IPS-NIHi7 (cell line): Measurements from ENCODE around the gene C6orf132.

Source experiments
- DNase-seq: peaks from one replicate; pipeline ENCODE4 v3.0.0; 2012; ENCODE audit warnings: mixed read lengths; ENCODE audit errors: extremely low spot score

Gene C6orf132

DNA sequence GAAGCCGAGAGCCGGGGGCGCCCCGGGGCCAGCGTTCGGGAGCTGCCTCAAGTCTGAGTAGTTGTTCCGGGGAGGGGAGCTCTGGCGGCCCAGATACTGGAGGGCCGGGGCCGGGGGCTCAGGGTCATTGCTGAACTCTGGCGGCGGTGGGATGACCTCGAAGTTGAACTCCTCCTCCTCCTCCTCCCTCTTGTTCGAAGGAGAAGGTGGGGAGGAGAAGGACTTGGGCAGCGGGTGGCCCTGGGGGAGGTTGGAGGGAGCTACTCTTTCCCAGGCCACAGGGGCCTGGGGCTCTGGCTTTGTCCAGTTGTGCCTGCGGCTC, 37.7 kb downstream of the C6orf132 start:
- DNase-seq: peak; percentile 57

DNA sequence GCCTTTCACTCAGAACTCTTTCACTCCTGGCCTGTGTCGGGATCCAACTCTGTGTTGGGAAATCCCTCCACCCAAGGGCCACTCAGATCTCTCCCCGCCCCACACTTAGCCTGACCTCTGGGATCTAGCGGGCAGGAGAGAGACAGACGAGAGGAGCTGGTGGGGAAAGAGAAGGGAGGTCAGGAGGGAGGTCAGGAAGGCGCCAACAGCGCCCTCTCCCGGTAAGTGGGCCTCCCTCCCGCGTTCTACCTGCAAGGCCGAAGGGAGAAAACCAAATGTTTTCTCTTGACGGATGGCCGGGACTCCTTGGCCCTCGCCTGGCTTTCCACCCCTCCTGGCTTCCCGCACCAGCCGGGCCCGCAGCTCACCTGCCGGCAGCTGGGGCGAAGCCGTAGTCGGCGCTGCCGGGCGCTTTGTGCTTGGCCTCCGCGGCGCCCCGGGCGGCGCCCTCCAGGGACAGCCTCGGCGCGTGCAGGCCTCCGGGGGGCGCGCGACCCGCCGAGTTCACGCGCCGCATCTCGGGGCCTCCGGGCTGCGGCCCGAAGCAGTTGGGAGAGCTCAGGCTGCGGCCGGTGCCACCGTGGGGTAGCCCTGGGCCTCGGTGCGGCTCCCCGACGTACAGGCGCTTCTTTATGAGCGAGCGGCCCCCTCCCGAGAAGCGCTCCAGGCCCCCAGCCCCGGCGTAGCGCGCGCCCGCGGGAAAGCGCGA, 38.2 kb downstream of the C6orf132 start:
- peak; percentile 93 for DNase-seq

DNA sequence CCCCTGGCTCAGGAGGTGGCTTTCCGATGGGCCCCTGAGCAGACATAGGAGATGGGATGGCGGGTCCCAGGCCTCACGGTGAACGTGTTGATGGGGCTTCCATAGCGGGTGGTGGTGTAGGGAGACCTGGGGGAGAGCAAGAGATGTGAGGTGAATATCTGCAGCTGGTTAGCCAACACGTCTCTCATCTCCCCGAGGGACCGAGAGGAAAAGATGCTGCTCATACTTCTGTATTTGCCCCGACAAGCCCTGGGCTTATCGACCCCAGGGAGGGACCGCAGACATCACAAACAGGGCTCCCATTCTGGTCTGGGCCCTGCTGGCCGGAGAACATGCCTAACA, 38.7 kb downstream of the C6orf132 start:
- no peak for DNase-seq

DNA sequence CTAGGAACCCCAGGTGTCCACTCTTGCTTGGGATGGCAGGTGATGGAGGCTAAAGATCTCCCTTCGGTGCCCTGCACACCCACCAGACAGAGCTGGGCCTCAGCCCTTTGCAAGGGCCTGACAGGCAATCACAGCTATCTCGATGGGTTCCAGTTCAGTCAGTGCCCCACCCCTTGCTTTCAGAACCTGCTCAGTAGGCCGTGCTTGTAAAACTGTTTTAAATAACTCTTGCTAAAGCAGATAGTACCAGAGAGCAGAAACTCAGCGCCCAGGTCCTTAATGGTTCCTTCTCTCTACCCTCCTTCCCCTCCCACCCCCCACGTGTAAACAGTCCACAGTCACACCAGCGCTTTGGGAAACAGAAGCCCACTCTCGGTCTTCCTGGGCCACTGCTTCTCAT, 39.2 kb downstream of the C6orf132 start:
- no peak for DNase-seq

DNA sequence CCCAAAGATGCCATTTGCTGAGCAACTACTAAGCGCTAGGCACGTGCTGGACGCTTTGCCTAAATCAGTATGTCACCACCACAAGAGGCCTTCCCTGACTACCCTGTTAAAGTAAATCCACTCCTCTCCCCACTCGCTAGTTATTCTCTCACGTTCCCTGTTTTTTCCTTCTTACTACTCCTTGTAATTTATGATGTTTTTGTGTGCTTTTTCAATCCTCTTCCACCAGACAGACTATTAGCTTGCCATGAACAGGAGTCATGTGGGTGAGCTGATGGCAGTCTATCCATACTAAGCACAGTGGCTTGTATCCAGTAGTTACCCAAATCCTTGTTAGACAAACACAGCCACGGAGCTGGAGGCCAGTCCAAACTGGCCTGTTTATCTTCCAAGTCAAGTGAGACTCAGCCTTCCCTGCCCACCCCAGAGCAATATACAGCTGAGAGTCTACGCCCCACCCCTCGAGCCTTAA, 41.2 kb downstream of the C6orf132 start:
- DNase-seq: no peak

DNA sequence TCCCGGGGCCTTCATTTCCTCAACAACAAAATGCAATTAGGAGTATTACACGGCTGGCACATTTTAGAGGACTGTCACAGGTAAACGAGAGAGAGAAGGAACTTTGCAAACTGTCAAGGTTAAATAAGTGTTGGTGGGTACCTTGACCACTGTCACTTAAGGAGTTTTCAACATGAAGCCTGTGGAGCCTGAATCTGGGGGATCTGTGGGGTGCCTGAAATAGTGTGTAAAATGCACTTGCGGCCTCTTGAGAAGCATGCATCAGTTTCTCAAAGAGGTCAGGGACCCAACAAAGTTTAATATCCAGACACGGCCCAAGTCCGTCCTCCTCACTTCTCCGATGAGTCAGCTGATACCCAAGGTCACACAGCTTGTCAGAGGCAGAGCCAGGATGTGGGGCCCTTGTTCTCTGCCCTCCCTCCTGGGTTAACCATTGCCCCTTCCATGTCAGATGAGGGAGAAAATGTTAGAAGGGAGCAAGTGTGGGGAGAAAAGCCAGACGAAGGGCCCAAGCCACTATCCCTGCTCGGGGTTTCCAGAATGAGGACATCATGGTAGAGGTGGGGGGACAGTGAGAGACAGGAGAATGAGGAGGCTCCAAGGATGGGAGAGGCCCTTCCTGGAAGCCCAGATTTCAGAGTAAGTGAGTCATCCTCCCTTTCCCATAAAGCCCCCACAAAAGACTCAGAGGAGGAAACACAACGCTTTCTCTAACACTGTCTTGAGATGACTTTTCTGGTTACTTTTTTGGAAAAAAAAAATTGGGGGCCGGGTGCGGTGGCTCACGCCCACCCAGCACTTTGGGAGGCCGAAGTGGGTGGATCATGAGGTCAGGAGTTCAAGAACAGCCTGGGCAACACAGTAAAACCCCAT, 42.2 kb downstream of the C6orf132 start:
- no peak for DNase-seq

DNA sequence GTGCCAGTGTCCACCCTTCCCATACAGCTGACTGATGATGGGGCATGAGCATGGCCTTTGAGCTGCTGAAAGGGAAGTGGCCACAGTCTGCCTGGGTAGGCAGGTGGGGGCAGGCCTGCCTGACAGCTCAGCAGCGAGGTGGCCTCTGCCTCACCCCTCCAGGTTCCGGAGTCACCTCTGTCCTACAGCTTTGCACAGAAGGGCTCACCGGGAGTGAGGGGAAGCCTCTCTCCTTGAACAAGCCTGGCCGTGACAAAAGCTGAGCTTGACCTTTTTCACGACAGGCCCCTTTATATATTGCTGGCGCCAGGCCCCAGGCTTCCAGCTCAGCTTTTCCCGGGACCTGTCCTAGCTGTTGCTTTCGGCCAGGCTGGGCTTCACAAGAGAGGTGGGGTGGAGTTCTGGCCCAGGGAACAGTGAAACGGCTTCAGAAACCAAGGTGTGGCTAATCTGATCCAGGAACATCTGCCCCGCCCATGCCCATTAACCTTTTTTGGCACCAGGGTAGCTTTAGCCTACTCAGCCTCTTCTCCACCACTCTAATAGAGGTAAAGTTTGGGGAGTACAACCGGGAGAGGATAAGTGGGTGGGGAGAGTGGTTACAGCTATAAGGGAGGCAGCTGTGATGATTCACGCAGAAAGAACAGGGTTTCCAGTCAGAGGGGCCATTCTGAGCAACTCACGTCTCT, 42.9 kb downstream of the C6orf132 start:
- DNase-seq: no peak

DNA sequence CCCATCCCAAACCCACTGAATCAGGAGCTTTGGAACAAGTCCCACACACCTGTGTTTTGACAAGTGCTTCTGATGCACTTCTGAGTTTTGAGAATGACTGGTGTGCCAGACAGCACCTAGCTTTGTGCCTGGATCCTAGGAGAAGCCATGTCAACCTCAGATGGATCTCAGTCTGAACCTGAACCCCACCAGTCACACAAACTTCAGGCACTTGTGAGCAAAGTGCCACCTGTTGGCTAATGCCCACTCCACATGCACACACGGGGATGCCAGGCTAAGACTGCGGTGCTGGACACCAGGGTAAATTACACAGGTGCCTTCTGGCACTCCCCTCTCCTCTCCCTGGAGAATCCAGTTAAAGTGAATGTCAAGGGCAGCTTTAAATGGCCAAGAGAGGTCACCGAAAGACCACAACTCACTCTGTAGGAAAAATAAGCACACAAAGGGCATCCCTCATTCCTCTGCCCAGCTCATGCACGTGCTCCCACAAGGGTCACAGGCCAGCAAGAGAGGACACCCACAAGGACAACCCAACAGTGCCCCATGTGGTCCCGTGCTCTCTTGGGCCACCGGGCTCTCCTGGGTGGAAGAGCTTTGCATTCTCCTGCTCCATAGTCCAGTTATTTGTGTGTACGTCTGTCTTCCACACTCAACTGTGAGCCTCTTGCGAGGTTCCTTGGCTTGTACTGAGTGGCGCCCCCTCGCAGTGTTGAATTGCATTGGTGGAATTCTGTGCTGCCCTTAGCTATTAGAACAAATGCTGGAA, 46.5 kb downstream of the C6orf132 start:
- DNase-seq: no peak

DNA sequence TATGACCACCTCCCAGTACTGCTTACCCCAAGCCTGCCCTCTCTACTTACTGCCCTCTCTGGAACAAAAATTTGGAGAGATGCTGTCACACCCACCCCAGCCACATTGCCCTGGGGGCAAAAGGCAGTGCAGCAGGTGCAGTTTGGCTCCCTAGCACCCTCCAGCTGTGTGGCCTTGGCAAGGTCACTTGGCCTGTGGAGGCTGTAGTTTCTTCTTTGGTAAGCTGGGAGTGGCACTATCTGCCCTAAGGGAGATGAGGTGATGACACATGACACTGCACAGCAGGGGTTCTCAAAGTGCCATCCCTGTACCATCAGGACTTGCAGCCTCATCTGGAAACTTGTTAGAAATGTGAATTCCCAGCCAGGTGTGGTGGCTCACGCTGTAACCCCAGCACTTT, 47.3 kb downstream of the C6orf132 start:
- no peak for DNase-seq

DNA sequence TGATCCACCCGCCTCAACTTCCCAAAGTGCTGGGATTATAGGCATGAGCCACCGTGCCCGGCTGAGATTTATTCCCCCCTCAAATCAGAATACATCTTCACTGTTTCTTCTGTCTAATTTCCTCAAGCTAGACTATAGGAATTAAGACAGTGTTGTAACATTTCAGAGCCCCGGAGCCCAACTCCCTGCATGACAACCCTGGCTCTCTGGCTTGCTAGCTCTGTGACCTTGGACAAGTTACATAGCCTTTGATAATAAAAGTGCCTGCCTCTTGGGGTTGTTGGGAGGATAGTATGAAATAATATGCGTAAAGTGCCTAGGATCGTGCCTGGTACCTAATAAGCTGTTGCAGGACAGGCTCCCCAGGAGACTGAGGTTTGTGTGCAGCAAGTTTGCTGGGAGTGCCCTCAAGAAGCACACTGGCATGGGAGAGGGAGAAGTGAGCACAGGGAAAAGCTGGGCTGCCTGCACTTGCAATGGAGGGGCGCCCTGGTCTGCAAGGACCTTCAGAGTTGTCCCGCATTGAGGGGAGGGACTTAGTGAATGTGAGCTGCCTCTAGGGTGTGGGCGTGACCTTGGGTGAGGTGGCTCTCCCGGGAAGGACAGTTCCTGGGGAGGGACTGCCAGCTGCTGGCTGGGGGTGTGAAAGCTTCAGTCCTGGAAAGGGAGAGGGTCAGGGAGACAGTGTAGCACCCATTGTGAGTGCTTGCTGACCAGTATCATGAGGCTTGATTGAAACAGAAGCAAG, 48.7 kb downstream of the C6orf132 start:
- peak; percentile 52 for DNase-seq

DNA sequence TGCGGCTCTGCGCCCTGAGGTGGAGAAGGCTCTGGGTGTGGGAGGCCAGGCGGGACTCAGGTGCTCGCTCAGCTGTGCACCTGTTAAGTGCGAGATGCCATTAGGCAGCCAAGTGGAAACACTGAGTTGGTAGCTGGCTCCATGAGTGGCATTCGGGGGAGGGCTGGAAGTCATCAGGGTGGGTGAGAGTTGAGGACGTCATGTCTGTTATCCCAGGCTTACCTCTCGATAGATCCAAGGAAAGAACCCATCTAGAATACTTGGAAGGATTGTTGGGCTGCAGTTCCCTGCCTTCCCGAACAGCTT, 50.7 kb downstream of the C6orf132 start:
- DNase-seq: no peak

DNA sequence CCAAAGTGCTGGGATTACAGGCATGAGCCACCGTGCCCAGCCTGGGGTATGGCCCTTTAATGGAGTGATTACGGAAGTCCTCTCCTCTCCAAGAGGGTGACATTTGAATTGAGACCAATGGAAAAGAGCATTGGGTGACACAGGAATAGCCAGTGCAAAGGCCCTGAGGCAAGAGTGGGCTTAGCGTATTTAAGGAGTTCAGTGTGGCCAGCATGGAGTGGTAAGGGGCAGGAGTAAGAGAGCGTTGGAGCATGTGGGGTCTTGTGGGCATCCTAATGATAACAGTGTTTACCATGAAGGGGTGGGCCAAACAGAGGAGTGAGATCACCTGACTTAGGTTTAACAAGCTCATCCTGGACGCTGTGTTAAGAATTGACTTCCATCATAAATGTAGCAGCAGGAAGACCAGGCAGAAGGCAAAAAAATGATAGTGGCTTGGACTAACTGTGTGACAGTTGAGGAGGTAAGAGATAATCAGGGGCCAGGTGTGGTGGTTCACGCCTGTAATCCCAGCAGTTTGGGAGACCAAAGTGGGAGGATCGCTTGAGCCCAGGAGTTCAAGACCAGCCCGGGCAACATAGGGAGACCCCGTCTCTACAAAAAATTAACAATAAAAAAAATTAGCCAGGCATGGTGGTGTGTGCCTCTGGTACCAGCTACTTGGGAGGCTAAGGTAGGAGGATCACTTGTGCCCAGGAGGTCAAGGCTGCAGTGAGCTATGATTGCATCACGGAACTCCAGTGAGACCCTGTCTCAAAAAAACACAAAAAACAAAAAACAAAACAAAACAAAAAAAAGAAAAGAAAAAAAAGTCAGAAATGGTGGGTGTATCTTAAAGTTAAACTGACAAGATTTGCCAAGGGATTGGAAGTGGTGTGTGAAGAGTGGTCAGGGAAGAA, 51.4 kb downstream of the C6orf132 start:
- no peak for DNase-seq

DNA sequence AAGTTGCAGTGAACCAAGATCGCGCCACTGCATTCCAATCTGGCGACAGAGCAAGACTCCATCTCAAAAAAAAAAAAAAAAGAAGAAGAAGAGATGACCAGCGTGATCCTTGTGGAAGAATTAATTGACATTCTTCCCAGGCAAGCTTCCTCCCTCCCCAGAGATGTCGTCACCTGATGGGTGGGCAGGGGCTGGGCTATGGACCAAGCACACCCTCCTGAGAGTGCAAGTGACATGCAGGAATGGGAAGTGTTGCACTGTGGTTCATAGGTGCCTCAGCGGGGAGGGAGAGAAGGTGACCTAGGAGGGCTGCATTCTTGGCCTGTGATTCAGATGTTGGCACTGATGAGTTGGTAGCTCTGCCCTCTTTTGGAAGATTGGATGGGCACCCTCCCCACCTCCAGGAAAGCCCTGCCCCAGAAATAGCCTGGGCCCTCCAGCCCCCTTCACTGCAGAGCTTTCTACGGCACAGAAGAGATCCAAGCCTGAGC, 54.3 kb downstream of the C6orf132 start:
- no peak for DNase-seq

DNA sequence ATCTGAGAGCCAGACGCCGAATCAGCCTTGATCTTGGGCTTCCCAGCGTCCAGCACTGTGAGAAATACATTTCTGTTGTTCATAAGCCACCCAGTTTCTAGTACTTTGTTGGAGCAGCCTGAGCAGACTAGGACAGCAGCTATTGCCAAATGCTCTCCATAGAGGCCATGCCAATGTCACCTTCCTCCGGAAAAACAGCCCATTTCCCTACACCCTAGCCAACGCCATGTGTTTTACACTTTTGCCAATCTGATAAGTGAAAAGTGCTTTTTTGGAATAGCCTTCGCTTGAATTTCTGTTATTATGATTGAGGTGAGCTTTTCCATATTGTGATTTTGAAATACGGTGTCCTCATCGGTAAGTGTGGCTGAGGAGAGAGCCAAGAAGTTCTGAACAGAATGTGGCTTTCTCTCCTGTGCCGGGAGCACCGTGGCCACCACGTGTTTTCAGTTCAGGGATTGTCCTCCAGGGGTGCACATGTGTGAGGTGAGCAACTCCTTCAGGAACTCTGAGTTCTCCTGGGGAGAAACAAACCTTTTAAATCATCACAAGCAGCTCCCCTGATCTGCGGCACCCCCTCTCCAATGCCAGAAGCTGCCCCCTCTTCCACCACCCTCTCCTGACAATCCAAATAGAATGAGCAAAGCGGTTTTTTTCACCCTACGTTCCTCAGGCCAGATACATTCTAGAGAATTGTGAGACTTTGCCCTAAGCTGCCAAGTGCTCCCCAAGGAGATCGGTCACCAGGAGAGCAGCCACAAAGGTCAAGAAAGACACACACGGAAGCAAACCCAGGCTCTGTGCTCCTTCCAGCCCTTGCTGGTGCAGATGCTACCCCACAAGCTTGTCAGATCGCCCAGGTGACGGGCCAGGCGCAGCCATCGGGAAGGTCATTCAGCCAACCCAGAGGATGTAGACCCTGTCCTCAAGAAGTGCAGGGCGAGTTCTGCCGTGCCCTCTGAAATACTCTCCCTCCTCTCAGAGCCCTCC, 56.1 kb downstream of the C6orf132 start:
- peak; percentile 53 for DNase-seq

DNA sequence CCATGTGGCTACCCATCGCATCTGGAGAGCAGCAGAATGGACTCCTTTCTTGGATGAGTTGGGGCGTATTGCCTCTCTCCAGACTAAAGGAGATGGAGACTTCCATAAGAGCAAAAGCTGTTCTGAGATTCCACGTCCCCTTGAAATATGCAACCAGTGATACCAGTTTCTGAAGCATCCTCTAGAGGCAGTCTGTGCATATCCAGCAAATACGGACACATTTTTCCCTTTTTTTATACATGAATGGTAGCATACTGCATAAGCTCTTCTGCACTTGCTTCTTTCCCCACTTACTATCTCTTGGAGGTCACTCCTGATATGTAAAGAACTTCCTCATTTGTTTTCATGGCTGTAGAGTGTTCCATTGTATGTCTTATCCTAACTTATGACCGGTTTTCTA, 57.5 kb downstream of the C6orf132 start:
- DNase-seq: no peak

DNA sequence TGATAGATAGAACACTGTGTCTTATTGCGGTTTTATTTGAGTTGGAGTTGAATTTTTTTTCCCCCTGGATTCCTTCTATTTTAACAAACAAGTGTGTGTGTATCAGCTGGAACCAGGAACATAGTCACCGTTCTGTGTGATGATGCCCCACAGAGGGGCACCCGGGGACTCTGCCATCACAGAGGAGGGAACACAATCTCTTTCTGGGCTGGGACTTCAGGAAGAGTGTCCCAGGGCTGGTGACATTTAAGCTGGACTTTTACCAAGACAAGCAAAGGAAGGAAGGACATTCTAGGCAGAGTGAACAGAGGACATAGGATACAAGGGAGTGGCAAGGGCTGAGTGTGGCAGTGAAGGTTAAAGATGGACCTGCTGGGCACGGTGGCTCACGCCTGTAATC, 58.9 kb downstream of the C6orf132 start:
- no peak for DNase-seq

DNA sequence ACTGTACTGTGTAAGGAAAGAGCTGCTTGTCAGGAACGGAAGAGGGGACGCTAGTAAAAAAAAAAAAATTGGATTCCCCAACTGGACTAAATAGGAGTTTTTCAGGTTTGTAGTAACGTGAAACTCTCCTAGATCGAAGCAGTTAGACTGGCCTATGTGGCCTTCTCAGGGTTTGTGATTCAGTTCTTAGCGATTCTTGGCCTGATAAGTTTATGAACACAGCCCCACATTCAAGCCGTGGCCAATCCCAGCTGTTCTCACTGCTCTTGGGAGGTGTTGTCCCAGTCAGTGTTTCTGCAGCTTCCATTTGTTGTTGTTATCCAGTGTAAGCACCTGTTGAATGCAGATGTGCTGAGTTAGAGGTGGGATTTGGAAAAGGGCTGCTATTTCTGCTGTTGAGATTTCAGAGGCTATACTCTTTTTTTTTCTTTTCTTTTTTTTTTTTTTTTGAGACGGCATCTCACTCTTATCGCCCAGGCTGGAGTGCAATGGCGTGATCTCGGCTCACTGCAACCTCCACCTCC, 62.4 kb downstream of the C6orf132 start:
- no peak for DNase-seq

DNA sequence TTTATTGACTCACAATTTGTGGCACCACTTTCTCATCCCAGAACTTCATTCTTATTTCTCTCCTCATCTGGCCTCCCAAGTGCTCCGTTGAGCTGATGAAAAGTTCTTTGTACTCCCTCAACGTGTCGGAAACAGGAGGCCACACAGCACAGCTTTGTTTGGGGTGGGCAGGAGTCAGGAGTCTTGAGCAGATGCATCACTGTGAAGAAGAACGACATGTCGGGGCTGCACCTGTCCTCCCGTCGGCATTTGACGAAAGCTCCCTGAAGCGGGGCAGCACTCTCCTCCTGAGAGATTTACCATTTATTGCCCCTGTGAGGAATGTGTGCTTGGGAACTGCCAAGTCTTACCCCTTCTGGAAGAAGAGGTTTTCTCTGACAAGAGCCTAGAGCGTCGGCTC, 64.0 kb downstream of the C6orf132 start:
- DNase-seq: no peak
